Ascending aorta (tissue), 2 donors: ENCODE results near the gene ROR1. TPM values are rescaled to one million over a fixed set of nuclear protein-coding genes. Genes with fewer than 3 reads are reported as not detected.
A peak's percentile ranks its signal among the peaks of the same experiment; 100 is the strongest.

ENCODE experiments used
- DNase-seq, 2 donors: peaks; one replicate each; pipeline ENCODE4 v3.0.0-alpha.2; 2019; ENCODE audit warnings: low spot score in 2 of 2
- H3K27ac ChIP-seq, 2 donors: fragments of 200-600 bp; sonication (generic); one replicate each; pipeline ENCODE4 v1.5.1; 2016 to 2017; ENCODE audit warnings: mild to moderate bottlenecking in 1 of 2
- H3K27me3 ChIP-seq: fragments of 200-600 bp; sonication (generic); one replicate; pipeline ENCODE4 v1.5.1; 2017
- H3K36me3 ChIP-seq, 2 donors: fragments of 200-600 bp; sonication (generic); one replicate each; pipeline ENCODE4 v1.5.1; 2016
- H3K4me1 ChIP-seq, 2 donors: fragments of 200-600 bp; sonication (generic); one replicate each; pipeline ENCODE4 v1.5.1; 2016 to 2017; ENCODE audit warnings: mild to moderate bottlenecking in 1 of 2
- H3K4me3 ChIP-seq, 2 donors: fragments of 200-600 bp; sonication (generic); one replicate each; pipeline ENCODE4 v1.5.1; 2016 to 2017; ENCODE audit warnings: mild to moderate bottlenecking in 1 of 2
- H3K9me3 ChIP-seq, 2 donors: fragments of 200-600 bp; sonication (generic); one replicate each; pipeline ENCODE4 v1.5.1; 2016
- intact Hi-C: fragments of 100-400 bp; cut with DNase I; formaldehyde crosslinking; loops from one replicate; pipeline ENCODE4 v1.15.1; 2023
- total RNA-seq: library from RNA; depleted of rRNA; stranded (reverse); fragments of >200 nt; gene quantifications from one replicate; pipeline ENCODE4 v1.1.0, GENCODE V29; 2016
- TF ChIP-seq, protein P1 (sequence below), 3 experiments: fragments of 200-600 bp in 2 of 3; fragments of 450-650 bp in 1 of 3; sonication (generic) in 2 of 3; IDR thresholded peaks; one replicate each; pipeline ENCODE4 v1.5.1; 2016 to 2019; ENCODE audit warnings: antibody characterized with exemption in 3 of 3, mild to moderate bottlenecking in 1 of 3, moderate library complexity in 1 of 3

Gene ROR1
- total RNA-seq, 1 donor from 2014 or later, result 115 TPM

GRCh38 chr1:63831409-63831808 is 57.6 kb downstream of the ROR1 start:
- intact Hi-C loops, result no loop called here
- no peaks in the 10 kb centered on the region for H3K9me3 ChIP-seq
- no peaks in the 10 kb centered on the region for H3K36me3 ChIP-seq
- TF ChIP-seq, protein P1, sequence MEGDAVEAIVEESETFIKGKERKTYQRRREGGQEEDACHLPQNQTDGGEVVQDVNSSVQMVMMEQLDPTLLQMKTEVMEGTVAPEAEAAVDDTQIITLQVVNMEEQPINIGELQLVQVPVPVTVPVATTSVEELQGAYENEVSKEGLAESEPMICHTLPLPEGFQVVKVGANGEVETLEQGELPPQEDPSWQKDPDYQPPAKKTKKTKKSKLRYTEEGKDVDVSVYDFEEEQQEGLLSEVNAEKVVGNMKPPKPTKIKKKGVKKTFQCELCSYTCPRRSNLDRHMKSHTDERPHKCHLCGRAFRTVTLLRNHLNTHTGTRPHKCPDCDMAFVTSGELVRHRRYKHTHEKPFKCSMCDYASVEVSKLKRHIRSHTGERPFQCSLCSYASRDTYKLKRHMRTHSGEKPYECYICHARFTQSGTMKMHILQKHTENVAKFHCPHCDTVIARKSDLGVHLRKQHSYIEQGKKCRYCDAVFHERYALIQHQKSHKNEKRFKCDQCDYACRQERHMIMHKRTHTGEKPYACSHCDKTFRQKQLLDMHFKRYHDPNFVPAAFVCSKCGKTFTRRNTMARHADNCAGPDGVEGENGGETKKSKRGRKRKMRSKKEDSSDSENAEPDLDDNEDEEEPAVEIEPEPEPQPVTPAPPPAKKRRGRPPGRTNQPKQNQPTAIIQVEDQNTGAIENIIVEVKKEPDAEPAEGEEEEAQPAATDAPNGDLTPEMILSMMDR (IDR thresholded peaks at IDR 0.05), result no peak
- H3K4me1 ChIP-seq, result peaks cover 0 to 74% of the 10 kb centered on the region in 2 donors
- peak overlapping the region; percentile 29 to 35 for H3K27ac ChIP-seq
- no peaks in the 10 kb centered on the region for H3K27me3 ChIP-seq
- no peak overlapping the region for H3K4me3 ChIP-seq
- no peak for DNase-seq

- H3K4me3 ChIP-seq, result no peak overlapping the region
- peaks cover 0 to 63% of the 10 kb centered on the region in 2 donors for H3K4me1 ChIP-seq
- no peaks in the 10 kb centered on the region for H3K36me3 ChIP-seq
- DNase-seq, result no peak
- no peaks in the 10 kb centered on the region for H3K9me3 ChIP-seq
- intact Hi-C loops, result no loop called here
- no peaks in the 10 kb centered on the region for H3K27me3 ChIP-seq
- peak overlapping the region in 1 of 2 donors; percentile 11 for H3K27ac ChIP-seq
- TF ChIP-seq, protein P1 (IDR thresholded peaks at IDR 0.05), result no peak
These were observed 59.7 kb downstream of the ROR1 start for GRCh38 chr1:63833363-63834119.

DNA sequence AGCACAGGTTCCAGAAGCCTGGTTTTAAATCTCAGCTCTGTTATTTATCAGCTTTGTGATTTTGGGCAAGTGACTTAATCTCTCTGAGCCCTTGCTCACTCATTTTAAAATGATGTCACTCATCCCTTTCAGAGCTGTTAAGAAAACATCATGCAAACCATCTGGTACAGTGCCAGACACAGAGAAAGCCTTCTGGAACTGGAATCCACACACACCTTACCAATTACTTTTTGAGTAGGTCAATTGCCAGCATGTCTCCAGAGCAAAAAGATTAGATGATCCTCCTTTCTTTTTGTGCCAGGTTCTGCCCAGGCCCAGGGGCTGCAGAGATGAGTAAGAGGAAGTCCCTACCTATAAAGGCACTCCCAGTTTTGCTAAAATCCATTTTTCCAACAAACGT is 61.3 kb downstream of the ROR1 start:
- Histone ChIP-seq H3K4me3 (no peak overlapping the region), H3K4me1 (peaks cover 0 to 52% of the 10 kb centered on the region in 2 donors), H3K36me3 (no peaks in the 10 kb centered on the region), H3K27me3 (no peaks in the 10 kb centered on the region), H3K27ac (no peak overlapping the region), H3K9me3 (no peaks in the 10 kb centered on the region)
- intact Hi-C loops, result no loop called here
- TF ChIP-seq, protein P1 (IDR thresholded peaks at IDR 0.05), result no peak
- DNase-seq, result no peak

DNA sequence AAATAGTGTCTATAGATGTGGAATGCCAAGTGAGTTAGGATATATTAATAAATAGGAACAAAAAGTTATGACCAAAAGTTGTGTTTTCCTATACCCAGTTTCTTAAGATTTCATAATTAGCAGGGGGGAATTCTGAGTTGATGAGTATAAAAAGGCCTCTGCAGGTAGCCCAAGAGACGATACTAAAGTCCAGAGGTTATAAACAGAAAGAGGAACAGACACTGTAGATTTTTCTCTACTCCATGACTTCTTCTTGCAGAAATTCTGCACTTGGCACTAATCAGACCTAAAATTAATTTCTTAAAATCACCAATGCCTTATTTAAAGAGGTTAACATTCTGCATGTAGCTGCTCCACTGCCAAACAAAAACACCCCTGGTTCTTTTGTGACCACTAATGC is 62.6 kb downstream of the ROR1 start:
- H3K4me1 ChIP-seq, result peaks cover 0 to 53% of the 10 kb centered on the region in 2 donors

DNA sequence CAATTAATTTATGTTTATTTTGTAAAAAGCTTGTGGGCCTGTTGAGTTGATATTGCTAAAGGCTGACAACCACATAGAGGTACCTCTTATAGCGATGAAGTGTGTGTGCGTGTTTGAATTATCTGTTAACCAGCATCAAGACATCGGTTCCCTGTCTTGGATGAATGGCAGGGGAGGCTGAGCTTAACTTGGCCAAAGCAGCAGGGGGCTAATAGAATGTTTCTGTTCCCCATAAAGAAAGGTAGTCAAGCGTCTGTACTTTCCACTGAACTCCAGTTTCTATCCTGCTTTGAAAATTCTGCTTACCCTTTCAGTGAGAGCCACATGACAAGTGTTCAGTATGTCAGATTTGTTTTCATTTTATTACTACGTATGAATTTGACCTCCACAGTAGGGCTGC is 63.0 kb downstream of the ROR1 start:
- Histone ChIP-seq H3K27ac (no peak overlapping the region), H3K4me1 (peaks cover 0 to 48% of the 10 kb centered on the region in 2 donors), H3K36me3 (no peaks in the 10 kb centered on the region), H3K9me3 (no peaks in the 10 kb centered on the region), H3K4me3 (no peak overlapping the region), H3K27me3 (no peaks in the 10 kb centered on the region)
- intact Hi-C loops, result no loop called here
- no peak for DNase-seq
- TF ChIP-seq, protein P1 (IDR thresholded peaks at IDR 0.05), result no peak

More for the DNA sequence above, 62.6 kb downstream of the ROR1 start:
- Histone ChIP-seq H3K27ac (no peak overlapping the region), H3K4me3 (no peak overlapping the region), H3K9me3 (no peaks in the 10 kb centered on the region), H3K27me3 (no peaks in the 10 kb centered on the region), H3K36me3 (no peaks in the 10 kb centered on the region)
- TF ChIP-seq, protein P1 (IDR thresholded peaks at IDR 0.05), result no peak
- no peak for DNase-seq
- intact Hi-C loops, result no loop called here
